Liver (tissue), 9 donors: ENCODE measurements around the gene ZNF783. TPM values are rescaled to one million over a fixed set of nuclear protein-coding genes. Genes with fewer than 3 reads are reported as not detected.

Source experiments
- DNase-seq: peaks from one replicate; pipeline ENCODE4 v3.0.0-alpha.2; 2017; ENCODE audit warnings: low spot score
- H3K27ac ChIP-seq, 2 donors: one replicate each; pipeline ENCODE4 v1.7.0; 2013; ENCODE audit warnings: inconsistent platforms in 2 of 2, low read length in 2 of 2, control low read depth in 1 of 2, low read depth in 1 of 2, mild to moderate bottlenecking in 1 of 2
- H3K27me3 ChIP-seq, 4 donors: one replicate each; pipeline versions ENCODE4 v1.6.1 to v1.7.0; 2013; ENCODE audit warnings: low read length in 3 of 4, inconsistent platforms in 1 of 4, mild to moderate bottlenecking in 1 of 4, moderate library complexity in 1 of 4; ENCODE audit not compliant: control insufficient read depth in 4 of 4, insufficient read depth in 4 of 4
- H3K36me3 ChIP-seq, 4 donors: one replicate each; pipeline versions ENCODE4 v1.6.1 to v1.7.0; 2013; ENCODE audit warnings: low read length in 3 of 4, mild to moderate bottlenecking in 3 of 4, low read depth in 1 of 4, moderate library complexity in 1 of 4; ENCODE audit not compliant: control insufficient read depth in 4 of 4, insufficient read depth in 3 of 4
- H3K4me1 ChIP-seq, 4 donors: one replicate each; pipeline versions ENCODE4 v1.6.1 to v1.7.0; 2013; ENCODE audit warnings: low read length in 3 of 4, mild to moderate bottlenecking in 3 of 4, moderate library complexity in 1 of 4; ENCODE audit not compliant: control insufficient read depth in 4 of 4, insufficient read depth in 4 of 4
- H3K4me3 ChIP-seq, 3 donors: one replicate each; pipeline versions ENCODE4 v1.6.1 to v1.7.0; 2013; ENCODE audit warnings: low read length in 3 of 3, control low read depth in 1 of 3, low read depth in 1 of 3, mild to moderate bottlenecking in 1 of 3
- H3K9ac ChIP-seq, 2 donors: one replicate each; pipeline ENCODE4 v1.7.0; 2013; ENCODE audit warnings: low read length in 2 of 2, mild to moderate bottlenecking in 2 of 2, moderate library complexity in 2 of 2, control low read depth in 1 of 2, low read depth in 1 of 2
- H3K9me3 ChIP-seq, 4 donors: one replicate each; pipeline versions ENCODE4 v1.6.1 to v1.7.0; 2013; ENCODE audit warnings: low read length in 3 of 4; ENCODE audit not compliant: control insufficient read depth in 4 of 4
- CTCF ChIP-seq: fragments of 150-350 bp; IDR thresholded peaks from 2 replicates; pipeline ENCODE4 v1.5.1; 2017; ENCODE audit warnings: improper control_type of control experiment, low read depth, low read length; ENCODE audit not compliant: missing input control
- EGR1 ChIP-seq, 2 donors: IDR thresholded peaks; 2 replicates each; pipeline ENCODE4 v1.6.1; 2016 to 2018; ENCODE audit warnings: antibody characterized with exemption in 2 of 2, low read depth in 2 of 2
- FOXA1 ChIP-seq: IDR thresholded peaks from 2 replicates; pipeline ENCODE4 v1.6.1; 2016; ENCODE audit warnings: antibody characterized with exemption
- FOXA2 ChIP-seq: IDR thresholded peaks from 2 replicates; pipeline ENCODE4 v1.6.1; 2016; ENCODE audit warnings: antibody characterized with exemption
- GABPA ChIP-seq, 2 donors: IDR thresholded peaks in 1 of 2; conservative IDR thresholded peaks in 1 of 2; 2 replicates each; pipeline ENCODE4 v1.6.1; 2016; ENCODE audit warnings: antibody characterized with exemption in 2 of 2, mild to moderate bottlenecking in 1 of 2, moderate library complexity in 1 of 2
- HNF4A ChIP-seq, 2 donors: conservative IDR thresholded peaks; 2 replicates each; pipeline ENCODE4 v1.6.1; 2016; ENCODE audit warnings: antibody characterized with exemption in 2 of 2, mild to moderate bottlenecking in 2 of 2
- HNF4G ChIP-seq: IDR thresholded peaks from 2 replicates; pipeline ENCODE4 v1.6.1; 2016; ENCODE audit warnings: antibody characterized with exemption
- JUND ChIP-seq, 2 donors: IDR thresholded peaks; 2 replicates each; pipeline ENCODE4 v1.6.1; 2016; ENCODE audit warnings: antibody characterized with exemption in 2 of 2
- MAX ChIP-seq: IDR thresholded peaks from 2 replicates; pipeline ENCODE4 v1.6.1; 2016; ENCODE audit warnings: antibody characterized with exemption
- NR2F2 ChIP-seq: IDR thresholded peaks from 2 replicates; pipeline ENCODE4 v1.6.1; 2016; ENCODE audit warnings: antibody characterized with exemption
- RXRA ChIP-seq, 2 donors: IDR thresholded peaks; 2 replicates each; pipeline ENCODE4 v1.6.1; 2017 to 2018; ENCODE audit warnings: antibody characterized with exemption in 2 of 2, mild to moderate bottlenecking in 1 of 2
- SP1 ChIP-seq: IDR thresholded peaks from 2 replicates; pipeline ENCODE4 v1.6.1; 2018; ENCODE audit warnings: antibody characterized with exemption, mild to moderate bottlenecking
- TAF1 ChIP-seq: conservative IDR thresholded peaks from 2 replicates; pipeline ENCODE4 v1.6.1; 2016; ENCODE audit warnings: antibody characterized with exemption, mild to moderate bottlenecking
- YY1 ChIP-seq: IDR thresholded peaks from 2 replicates; pipeline ENCODE4 v1.6.1; 2016; ENCODE audit warnings: antibody characterized with exemption, mild to moderate bottlenecking
- WGBS: extraction: QIAGEN DNeasy Blood & Tissue Kit; methylation state at CpG from one replicate; pipeline ENCODE4 v1.1.7; 2013; 5-methylcytosine and 5-hydroxymethylcytosine counted together
- polyA plus RNA-seq, 2 donors: library from polyadenylated mRNA; stranded (reverse) in 1 of 2; unstranded in 1 of 2; fragments of 200-250 nt in 1 of 2; fragments of >200 nt in 1 of 2; fragmentation: Nextera tagmentation in 1 of 2; extraction: Ambion mirVana in 1 of 2; gene quantifications; one replicate each; pipeline versions ENCODE4 v1.2.1 to v1.2.3, GENCODE V29; 2013 to 2015
- total RNA-seq, 2 donors: library from RNA; depleted of rRNA; stranded (reverse); fragments of >200 nt; gene quantifications; one replicate each; pipeline ENCODE4 v1.2.3, GENCODE V29; 2014
- TF ChIP-seq, protein P1 (sequence below): IDR thresholded peaks from 2 replicates; pipeline ENCODE4 v1.6.1; 2016; ENCODE audit warnings: antibody characterized with exemption
- donor health status: healthy.
- donor health status: healthy.
- donor health status: healthy.
- donor health status: healthy.
- donor health status: healthy.

Gene ZNF783
- total and polyA plus RNA-seq, 4 donors = 1.5 to 4.3 (median 1.8) TPM

DNA sequence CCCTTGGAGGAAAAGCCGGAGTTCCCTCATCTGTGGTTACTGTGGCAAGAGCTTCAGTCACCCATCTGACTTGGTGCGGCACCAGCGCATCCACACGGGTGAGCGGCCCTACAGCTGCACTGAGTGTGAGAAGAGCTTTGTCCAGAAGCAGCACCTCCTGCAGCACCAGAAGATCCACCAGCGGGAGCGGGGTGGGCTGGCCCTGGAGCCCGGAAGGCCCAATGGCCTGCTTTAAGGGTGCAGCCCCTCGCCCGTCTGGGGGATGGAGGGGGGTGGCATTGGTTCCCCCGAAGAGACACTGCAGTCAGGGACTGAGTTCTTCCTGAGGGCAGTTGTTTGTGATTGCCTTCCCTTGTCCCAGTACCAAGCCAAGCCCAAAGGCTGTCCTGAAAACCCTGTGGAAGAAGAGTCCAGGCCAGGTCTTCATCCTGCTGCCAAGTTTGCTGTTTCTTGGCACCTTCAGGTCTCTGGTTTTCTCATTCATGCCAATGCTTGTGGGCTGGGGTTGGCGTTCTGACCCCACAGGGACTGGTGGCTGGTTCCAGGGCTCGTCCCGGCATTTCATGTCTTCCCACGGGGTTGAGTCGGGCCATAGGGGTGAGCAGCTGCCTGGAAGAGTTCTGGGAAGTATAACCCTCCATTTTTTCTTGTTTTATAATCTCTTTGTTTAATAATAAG lies 7.7 kb upstream of the ZNF783 start:
- H3K4me3 ChIP-seq = no peak overlapping the region
- H3K36me3 ChIP-seq = peaks cover 8 to 45% (median 34%) of the 10 kb centered on the region in 4 donors
- TF ChIP-seq, protein P1, sequence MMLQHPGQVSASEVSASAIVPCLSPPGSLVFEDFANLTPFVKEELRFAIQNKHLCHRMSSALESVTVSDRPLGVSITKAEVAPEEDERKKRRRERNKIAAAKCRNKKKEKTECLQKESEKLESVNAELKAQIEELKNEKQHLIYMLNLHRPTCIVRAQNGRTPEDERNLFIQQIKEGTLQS = no peak
- TF ChIP-seq NR2F2 (no peak), MAX (no peak), FOXA2 (no peak), FOXA1 (no peak), JUND (IDR thresholded peaks at IDR 0.05) (no peak), EGR1 (IDR thresholded peaks at IDR 0.05; ENCODE audit: low read depth in 2 of 2) (no peak), RXRA (IDR thresholded peaks at IDR 0.05) (no peak)
- DNase-seq = no peak
- H3K27me3 ChIP-seq = no peaks in the 10 kb centered on the region
- WGBS = 95% methylated on average over 16 of the region's 16 CpGs
- no peaks in the 10 kb centered on the region for H3K9me3 ChIP-seq
- H3K27ac ChIP-seq = no peak overlapping the region
- H3K9ac ChIP-seq = no peak overlapping the region
- no peaks in the 10 kb centered on the region for H3K4me1 ChIP-seq

DNA sequence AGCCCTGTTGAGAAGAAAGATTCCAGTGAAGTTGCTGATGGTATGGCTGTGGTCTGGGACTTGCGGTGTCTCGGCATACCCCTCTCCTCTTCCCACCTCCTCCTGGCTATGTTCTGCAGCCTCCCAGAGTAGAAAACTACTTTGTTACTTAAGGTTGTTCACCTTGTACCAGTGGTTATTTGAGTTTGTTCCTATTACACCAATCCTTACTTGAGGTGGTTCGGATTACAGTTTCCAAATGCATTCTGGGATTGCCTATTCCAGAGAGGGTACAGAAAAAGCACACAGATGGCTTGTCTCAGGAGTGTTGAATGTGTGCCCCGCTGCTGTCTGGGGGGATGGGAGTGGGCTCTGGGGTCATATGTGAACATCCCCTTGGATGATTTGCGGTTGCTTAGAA lies 6.8 kb upstream of the ZNF783 start:
- H3K27me3 ChIP-seq = no peaks in the 10 kb centered on the region
- no peak overlapping the region for H3K27ac ChIP-seq
- WGBS = 96% methylated on average over 5 of the region's 5 CpGs
- no peak for TF ChIP-seq GABPA (IDR thresholded peaks at IDR 0.05 in 1 of 2, conservative IDR thresholded peaks at IDR 0.05 in 1 of 2)
- TF ChIP-seq NR2F2 = no peak
- no peak for TF ChIP-seq FOXA2
- TF ChIP-seq TAF1 = no peak
- TF ChIP-seq FOXA1 = no peak
- no peak for TF ChIP-seq SP1
- TF ChIP-seq HNF4G = no peak
- TF ChIP-seq, protein P1 = no peak
- no peak for TF ChIP-seq CTCF
- TF ChIP-seq RXRA (IDR thresholded peaks at IDR 0.05) = no peak
- TF ChIP-seq YY1 = no peak
- no peak for TF ChIP-seq EGR1 (IDR thresholded peaks at IDR 0.05; ENCODE audit: low read depth in 2 of 2)
- no peak overlapping the region for H3K9ac ChIP-seq
- DNase-seq = no peak
- no peaks in the 10 kb centered on the region for H3K4me1 ChIP-seq
- H3K4me3 ChIP-seq = no peak overlapping the region
- H3K9me3 ChIP-seq = no peaks in the 10 kb centered on the region
- peaks cover 8 to 45% (median 32%) of the 10 kb centered on the region in 4 donors for H3K36me3 ChIP-seq

DNA sequence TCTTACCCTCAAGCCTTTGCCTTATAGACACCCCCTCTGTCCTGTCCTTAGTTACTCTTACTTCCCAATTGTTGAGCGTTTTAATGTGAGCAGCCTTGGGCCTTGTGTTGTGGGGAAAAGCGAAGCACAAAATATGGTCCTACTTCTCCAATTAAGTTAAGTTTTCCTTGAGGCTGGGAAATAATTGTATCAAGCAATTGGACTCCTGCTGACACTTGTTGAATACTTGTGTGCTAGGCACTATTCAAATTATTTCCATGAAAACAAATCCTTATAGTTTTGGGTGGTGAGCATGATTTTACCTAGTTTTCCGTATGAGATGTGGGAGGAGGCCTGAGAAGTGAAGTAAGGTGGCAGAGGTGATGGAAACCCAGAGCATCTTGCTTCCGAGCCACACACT lies 5.4 kb upstream of the ZNF783 start:
- Histone ChIP-seq H3K4me1 (peaks cover 0 to 6% (median 2%) of the 10 kb centered on the region in 4 donors), H3K9me3 (no peaks in the 10 kb centered on the region), H3K27ac (no peak overlapping the region), H3K4me3 (no peak overlapping the region), H3K36me3 (peaks cover 5 to 37% (median 29%) of the 10 kb centered on the region in 4 donors), H3K9ac (no peak overlapping the region), H3K27me3 (no peaks in the 10 kb centered on the region)
- TF ChIP-seq YY1 (no peak), JUND (IDR thresholded peaks at IDR 0.05) (no peak), GABPA (IDR thresholded peaks at IDR 0.05 in 1 of 2, conservative IDR thresholded peaks at IDR 0.05 in 1 of 2) (no peak), FOXA1 (no peak), HNF4A (conservative IDR thresholded peaks at IDR 0.05) (no peak), HNF4G (no peak)
- 95% methylated on average over 4 of the region's 4 CpGs for WGBS
- DNase-seq = no peak
